Measurements from ENCODE around the gene CASP9. TPM values are rescaled to one million over a fixed set of nuclear protein-coding genes. Genes with fewer than 3 reads are reported as not detected.
"Not testable (repeated sequence)": the region's sequence is repeated elsewhere in the genome, so short reads cannot be mapped to it uniquely, and the experiment has no call there.

The CASP9 gene
- total RNA-seq, 2 donors from 2014 or later, result 11.4 to 14.8 TPM

DNA sequence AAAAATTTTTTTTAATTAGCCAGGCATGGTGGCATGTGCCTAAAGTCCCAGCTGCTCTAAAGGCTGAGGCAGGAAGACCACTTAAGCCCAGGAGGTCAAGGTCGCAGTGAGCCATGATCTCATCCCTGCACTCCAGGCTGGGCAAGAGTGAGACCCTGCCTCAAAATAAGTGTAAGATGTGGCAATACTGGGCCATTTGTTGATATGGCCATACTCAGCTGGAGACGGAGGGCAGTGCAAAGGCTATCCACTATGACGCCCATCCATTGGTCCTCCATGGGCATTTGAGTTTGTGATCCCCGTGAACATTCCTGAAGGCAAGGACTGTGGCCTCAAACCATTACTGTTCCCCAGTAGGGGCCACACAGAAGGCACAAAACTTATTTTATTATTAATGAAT, 1.5 kb downstream of the CASP9 start:
- ATAC-seq (no peak), DNase-seq (no peak)
- Mint-ChIP-seq H3K27ac (no peak overlapping the region), H3K27me3 (no peaks in the 10 kb centered on the region), H3K4me3 (no peak overlapping the region), H3K36me3 (ENCODE audit: low read depth) (peaks cover 2% of the 10 kb centered on the region), H3K4me1 (peaks cover 41% of the 10 kb centered on the region)
- H3K9me3 ChIP-seq (ENCODE audit: control insufficient read depth, low read length, poor library complexity, severe bottlenecking), result no peaks in the 10 kb centered on the region

DNA sequence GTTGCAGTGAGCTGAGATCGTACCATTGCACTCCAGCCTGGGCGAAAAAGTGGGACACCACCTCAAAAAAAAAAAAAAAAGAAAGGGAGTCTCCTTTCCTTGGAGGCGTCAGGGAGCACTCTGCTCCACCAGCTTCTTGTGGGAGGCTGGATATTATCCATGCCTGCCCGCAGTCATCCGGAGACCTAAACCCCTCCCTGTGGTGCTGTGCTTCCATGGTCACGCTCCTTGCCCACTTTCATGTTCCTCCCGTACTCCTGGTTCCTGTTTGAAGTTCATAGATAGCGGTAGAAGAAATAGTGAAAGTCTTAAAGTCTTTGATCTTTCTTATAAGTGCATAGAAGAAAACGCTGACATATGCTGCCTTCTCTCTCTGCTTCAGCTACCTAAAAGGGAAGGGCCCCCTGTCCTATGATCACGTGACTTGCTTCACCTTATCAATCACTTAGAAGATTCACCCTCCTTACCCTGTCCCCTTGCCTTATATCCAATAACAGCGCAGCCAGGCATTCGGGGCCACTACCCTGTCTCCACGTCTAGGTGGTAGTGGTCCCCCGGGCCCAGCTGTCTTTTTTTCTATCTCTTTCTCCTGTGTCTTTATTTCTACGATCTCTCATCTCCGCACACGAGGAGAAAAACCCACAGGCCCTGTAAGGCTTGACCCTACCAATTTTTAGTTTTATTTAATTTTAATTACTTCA, 2.7 kb downstream of the CASP9 start:
- not testable (repeated sequence) for DNase-seq; H3K9me3 ChIP-seq (ENCODE audit: control insufficient read depth, low read length, poor library complexity, severe bottlenecking); ATAC-seq; H3K36me3 Mint-ChIP-seq (ENCODE audit: low read depth); H3K27me3 Mint-ChIP-seq
- Mint-ChIP-seq H3K4me1 (peaks cover 37% of the 10 kb centered on the region), H3K4me3 (peak overlapping the region; percentile 53), H3K27ac (peak overlapping the region; percentile 24)

DNA sequence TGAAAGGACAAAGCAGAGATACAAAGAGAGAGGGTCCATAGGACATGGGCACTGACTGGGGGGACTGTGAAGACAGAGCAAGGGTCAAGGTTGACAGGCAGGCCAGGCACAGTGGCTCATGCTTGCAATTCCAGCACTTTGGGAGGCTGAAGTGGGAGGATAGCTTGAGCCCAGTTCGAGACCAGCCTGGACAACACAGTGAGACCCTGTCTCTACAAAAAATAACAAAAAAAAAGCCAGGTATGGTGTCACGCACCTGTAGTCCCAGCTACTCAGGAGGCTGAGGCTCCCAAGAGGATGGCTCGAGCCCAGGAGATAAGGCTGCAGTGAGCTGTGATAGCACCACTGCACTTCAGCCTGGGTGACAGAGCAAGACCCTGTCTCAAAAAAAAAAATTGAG, 4.4 kb downstream of the CASP9 start:
- no peaks in the 10 kb centered on the region for H3K9me3 ChIP-seq (ENCODE audit: control insufficient read depth, low read length, poor library complexity, severe bottlenecking)
- Mint-ChIP-seq H3K4me3 (peak overlapping the region; percentile 25), H3K27me3 (no peaks in the 10 kb centered on the region), H3K27ac (no peak overlapping the region), H3K4me1 (peaks cover 29% of the 10 kb centered on the region), H3K36me3 (ENCODE audit: low read depth) (peaks cover 6% of the 10 kb centered on the region)
- DNase-seq (no peak), ATAC-seq (no peak)

DNA sequence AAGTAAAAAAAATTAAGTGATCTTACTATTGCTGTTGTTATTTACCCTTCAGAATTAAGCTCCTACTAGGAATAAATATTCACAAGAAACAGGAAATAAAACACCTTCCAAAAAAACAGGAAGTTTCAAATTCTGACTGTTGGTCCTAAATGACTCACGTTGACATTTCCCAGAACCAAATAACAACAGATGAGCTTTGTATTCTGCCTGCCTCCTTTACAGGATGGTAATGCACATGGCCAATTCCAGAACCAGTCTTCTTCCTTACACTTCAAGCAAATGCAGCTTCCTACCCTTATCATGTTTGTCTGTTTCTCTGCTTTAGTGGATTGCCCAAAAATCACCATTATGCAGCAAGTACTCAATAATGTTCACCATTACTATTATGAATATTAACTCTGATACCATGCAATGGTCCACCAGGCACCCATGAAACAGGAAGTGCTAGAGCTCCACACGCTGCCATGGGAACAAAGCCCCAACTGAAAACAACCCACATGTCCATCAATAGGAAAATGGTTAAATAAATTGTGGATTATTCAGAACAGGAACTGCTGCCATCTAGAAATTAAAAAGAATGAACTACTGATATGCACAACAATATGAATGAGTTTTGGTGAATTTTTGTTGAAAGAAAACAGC, 8.9 kb downstream of the CASP9 start:
- no peak for DNase-seq
- ATAC-seq, result no peak
- H3K9me3 ChIP-seq (ENCODE audit: control insufficient read depth, low read length, poor library complexity, severe bottlenecking), result no peaks in the 10 kb centered on the region
- H3K27ac Mint-ChIP-seq, result peak overlapping the region; percentile 65
- no peaks in the 10 kb centered on the region for H3K27me3 Mint-ChIP-seq
- peaks cover 8% of the 10 kb centered on the region for H3K36me3 Mint-ChIP-seq (ENCODE audit: low read depth)
- peak overlapping the region; percentile 13 for H3K4me3 Mint-ChIP-seq
- peaks cover 26% of the 10 kb centered on the region for H3K4me1 Mint-ChIP-seq

DNA sequence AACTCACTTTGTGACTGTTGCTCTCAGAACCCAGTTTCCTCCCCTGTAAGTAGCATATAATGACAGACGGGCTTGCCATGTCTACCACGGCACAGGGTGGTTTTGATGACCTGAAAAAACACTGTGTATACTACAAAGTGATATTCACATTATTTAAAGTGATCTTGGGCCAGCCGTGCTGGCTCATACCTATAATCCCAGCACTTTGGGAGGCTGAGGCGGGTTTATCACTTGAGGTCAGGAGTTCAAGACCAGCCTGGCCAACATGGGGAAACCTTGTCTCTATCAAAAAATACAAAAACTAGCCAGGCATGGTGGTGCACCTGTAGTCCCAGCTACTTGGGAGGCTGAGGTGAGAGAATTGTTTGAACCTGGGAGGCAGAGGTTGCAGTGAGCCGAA, 9.5 kb downstream of the CASP9 start:
- not testable (repeated sequence) for H3K36me3 Mint-ChIP-seq (ENCODE audit: low read depth); ATAC-seq; H3K4me3 Mint-ChIP-seq; H3K9me3 ChIP-seq (ENCODE audit: control insufficient read depth, low read length, poor library complexity, severe bottlenecking); H3K27ac Mint-ChIP-seq; H3K27me3 Mint-ChIP-seq; DNase-seq
- peaks cover 26% of the 10 kb centered on the region for H3K4me1 Mint-ChIP-seq

DNA sequence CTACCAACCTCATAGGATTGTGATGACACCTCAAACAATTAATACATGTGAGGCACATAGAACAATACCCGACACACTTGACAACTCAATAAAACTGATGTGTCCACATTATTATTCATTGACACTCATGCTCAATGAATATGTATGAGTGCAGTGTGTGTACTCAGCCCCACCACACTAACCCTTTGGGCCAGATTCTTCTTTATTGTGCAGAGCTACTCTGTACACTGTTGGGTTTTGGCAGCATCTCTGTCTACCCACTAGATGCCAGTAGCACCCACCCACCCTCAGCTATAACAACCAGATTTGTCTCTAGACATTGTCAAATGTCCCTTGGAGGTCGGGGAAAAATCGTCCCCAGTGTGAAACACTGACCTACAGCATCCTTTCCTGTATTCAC, 10.1 kb downstream of the CASP9 start:
- Mint-ChIP-seq H3K4me3 (no peak overlapping the region), H3K27ac (no peak overlapping the region), H3K36me3 (ENCODE audit: low read depth) (peaks cover 6% of the 10 kb centered on the region), H3K4me1 (peaks cover 25% of the 10 kb centered on the region), H3K27me3 (no peaks in the 10 kb centered on the region)
- H3K9me3 ChIP-seq (ENCODE audit: control insufficient read depth, low read length, poor library complexity, severe bottlenecking), result no peaks in the 10 kb centered on the region
- DNase-seq, result no peak
- no peak for ATAC-seq

DNA sequence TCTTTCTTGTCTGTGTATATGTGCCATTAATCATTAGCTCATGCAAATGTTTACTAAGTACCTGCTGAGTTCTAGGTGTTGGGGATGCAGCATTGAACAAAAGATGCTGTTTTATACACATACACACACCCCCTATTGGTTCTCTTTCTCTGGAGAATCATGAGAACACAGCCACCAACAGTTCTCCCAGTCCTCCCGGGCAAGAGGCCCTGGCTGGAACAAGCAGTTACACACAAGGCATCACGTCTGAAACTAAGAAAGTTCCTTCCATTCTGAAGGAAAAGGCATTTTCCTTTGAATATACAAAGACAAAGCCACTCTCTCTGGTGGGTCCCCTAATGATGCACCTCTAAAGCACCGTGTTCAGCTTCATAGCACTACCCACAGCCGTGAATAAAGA, 10.8 kb downstream of the CASP9 start:
- Mint-ChIP-seq H3K27me3 (no peaks in the 10 kb centered on the region), H3K27ac (no peak overlapping the region), H3K4me1 (peaks cover 25% of the 10 kb centered on the region), H3K4me3 (no peak overlapping the region), H3K36me3 (ENCODE audit: low read depth) (peaks cover 6% of the 10 kb centered on the region)
- DNase-seq (no peak), ATAC-seq (no peak)
- no peaks in the 10 kb centered on the region for H3K9me3 ChIP-seq (ENCODE audit: control insufficient read depth, low read length, poor library complexity, severe bottlenecking)

DNA sequence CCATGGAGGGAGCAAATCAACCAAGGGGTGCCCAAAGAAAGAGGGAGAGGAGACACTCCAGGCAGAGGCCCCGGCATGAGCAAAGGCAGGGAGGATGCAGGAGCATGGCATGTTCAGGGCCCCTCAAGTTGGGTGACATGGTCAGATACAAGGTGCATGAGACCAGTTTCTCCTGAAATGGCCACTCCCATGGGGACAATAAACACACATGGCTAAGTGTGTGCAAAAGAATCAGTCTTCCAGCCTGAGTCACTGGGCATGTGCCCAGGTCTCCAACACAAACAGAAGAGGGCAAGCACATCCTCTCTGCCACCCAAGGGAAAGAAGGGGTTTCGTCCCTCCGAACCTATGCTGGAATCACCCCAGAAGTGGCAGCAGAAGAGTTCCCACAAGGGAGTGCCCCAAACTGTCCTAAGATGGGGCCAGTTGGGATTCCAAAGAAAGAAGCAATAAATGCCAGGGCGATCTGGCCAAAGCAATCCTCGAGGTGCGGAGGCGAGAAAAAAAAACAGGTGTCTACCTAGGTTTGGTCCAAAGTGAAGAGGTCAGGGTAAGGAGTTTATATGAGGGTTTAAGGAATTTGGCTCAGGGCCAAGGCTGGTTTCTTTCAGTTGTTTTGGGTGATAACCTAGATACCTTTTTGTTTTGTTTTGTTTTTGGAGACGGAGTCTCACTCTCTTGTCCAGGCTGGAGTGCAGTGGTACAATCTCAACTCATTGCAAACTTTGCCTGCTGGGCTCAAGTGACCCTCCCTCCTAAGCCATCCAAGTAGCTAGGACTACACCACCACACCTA, 13.2 kb downstream of the CASP9 start:
- no peaks in the 10 kb centered on the region for H3K9me3 ChIP-seq (ENCODE audit: control insufficient read depth, low read length, poor library complexity, severe bottlenecking)
- Mint-ChIP-seq H3K4me3 (no peak overlapping the region), H3K27me3 (no peaks in the 10 kb centered on the region), H3K36me3 (ENCODE audit: low read depth) (peaks cover 3% of the 10 kb centered on the region), H3K4me1 (peaks cover 21% of the 10 kb centered on the region), H3K27ac (no peak overlapping the region)
- DNase-seq (no peak), ATAC-seq (no peak)

DNA sequence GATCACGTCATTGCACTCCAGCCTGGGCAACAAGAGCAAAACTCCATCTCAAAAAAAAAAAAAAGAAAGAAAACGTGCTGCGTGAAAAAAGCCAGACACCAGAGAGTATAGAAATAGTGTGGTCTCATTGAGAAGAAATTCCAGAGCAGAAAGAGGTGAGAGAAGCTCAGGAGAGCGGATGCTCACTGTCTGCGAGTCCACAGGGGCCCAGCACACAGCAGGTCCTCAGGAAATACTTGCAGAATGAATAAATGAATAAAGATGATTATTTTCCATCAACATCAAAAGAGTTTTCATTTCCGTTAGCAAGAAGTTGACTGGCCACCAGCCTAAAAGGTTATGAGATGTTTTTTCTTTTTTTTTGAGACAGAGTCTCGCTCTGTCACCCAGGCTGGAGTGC, 14.4 kb downstream of the CASP9 start:
- no peak for DNase-seq
- Mint-ChIP-seq H3K4me1 (peaks cover 16% of the 10 kb centered on the region), H3K27ac (no peak overlapping the region), H3K36me3 (ENCODE audit: low read depth) (peaks cover 6% of the 10 kb centered on the region), H3K27me3 (no peaks in the 10 kb centered on the region), H3K4me3 (no peak overlapping the region)
- ATAC-seq, result no peak
- no peaks in the 10 kb centered on the region for H3K9me3 ChIP-seq (ENCODE audit: control insufficient read depth, low read length, poor library complexity, severe bottlenecking)

DNA sequence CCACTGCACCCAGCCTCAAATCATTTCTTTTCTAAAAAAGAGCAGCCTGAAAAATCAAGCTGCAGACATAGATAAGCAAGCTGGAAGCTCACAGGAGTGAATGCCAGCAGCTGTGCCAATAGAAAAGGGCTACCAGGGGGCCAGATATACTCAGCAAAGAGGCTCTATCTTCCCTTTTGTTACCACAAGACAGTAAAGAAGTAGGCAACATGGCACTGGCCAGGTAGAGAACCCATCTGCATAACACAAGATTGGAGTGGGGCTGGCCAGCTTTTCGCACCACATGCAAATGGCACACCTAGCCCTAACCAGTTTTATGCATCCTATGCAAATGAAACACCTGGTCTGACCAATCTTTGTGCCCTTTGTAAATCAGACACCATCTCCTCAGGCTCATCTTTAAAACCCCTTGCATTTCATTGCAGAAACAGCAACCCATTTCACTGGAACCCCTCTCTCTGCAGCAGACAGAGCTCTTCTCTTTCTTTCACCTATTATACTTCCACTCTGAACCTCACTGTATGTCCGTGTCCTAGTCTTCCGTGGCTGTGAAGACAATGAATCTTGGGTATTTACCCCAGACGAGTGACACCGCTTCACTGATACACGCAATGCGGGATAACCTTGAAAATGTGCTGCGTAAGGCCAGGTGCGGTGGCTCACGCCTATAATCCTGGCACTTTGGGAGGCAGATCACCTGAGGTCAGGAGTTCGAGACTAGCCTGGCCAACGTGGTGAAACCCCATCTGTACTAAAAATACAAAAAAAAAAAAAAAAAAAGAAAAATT, 15.1 kb downstream of the CASP9 start:
- Mint-ChIP-seq H3K27ac (no peak overlapping the region), H3K4me1 (peaks cover 11% of the 10 kb centered on the region), H3K27me3 (no peaks in the 10 kb centered on the region), H3K36me3 (ENCODE audit: low read depth) (peaks cover 6% of the 10 kb centered on the region), H3K4me3 (no peak overlapping the region)
- ATAC-seq, result no peak
- H3K9me3 ChIP-seq (ENCODE audit: control insufficient read depth, low read length, poor library complexity, severe bottlenecking), result no peaks in the 10 kb centered on the region
- DNase-seq, result no peak

DNA sequence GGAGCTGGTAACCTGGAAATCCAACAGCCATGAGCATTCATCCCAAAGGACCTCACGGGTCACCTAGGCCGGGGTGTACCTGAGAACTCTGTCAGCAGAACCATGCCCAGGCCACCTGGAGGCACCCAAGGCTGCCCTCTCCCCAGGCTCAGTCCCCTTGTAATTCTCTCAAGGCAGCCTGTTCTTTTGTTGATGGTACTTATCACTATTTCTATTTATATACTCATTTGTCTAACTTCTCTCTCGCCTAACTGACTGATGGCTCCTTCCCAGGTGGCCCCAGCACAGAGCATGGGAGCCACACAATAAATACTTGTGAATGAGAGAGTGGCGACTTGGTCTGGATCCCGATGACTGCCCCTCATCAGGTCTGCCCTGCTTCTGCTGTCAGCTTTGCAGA, 16.7 kb downstream of the CASP9 start:
- no peaks in the 10 kb centered on the region for H3K27me3 Mint-ChIP-seq
- no peak overlapping the region for H3K4me3 Mint-ChIP-seq
- H3K4me1 Mint-ChIP-seq, result peaks cover 10% of the 10 kb centered on the region
- no peak for ATAC-seq
- H3K9me3 ChIP-seq (ENCODE audit: control insufficient read depth, low read length, poor library complexity, severe bottlenecking), result no peaks in the 10 kb centered on the region
- peaks cover 6% of the 10 kb centered on the region for H3K36me3 Mint-ChIP-seq (ENCODE audit: low read depth)
- H3K27ac Mint-ChIP-seq, result no peak overlapping the region
- no peak for DNase-seq

DNA sequence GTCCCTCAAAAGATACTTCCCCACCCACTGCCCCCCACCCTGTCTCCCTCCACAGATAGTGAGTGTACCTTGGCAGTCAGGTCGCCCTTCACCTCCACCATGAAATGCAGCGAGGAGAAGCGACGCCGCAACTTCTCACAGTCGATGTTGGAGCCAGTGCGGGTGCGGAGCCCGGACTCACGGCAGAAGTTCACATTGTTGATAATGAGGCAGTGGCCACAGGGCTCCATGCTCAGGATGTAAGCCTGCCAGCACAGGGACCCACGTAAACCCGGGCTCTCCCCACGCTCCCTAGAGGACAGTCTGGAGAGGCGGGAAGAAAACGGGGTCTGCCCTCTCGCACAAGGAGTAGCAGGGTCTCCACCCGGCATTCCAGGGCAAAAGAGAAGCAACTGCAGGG, 17.2 kb downstream of the CASP9 start:
- H3K4me3 Mint-ChIP-seq, result no peak overlapping the region
- no peaks in the 10 kb centered on the region for H3K27me3 Mint-ChIP-seq
- H3K36me3 Mint-ChIP-seq (ENCODE audit: low read depth), result peaks cover 6% of the 10 kb centered on the region
- no peaks in the 10 kb centered on the region for H3K9me3 ChIP-seq (ENCODE audit: control insufficient read depth, low read length, poor library complexity, severe bottlenecking)
- H3K4me1 Mint-ChIP-seq, result peaks cover 10% of the 10 kb centered on the region
- DNase-seq (no peak), ATAC-seq (no peak)
- H3K27ac Mint-ChIP-seq, result no peak overlapping the region

DNA sequence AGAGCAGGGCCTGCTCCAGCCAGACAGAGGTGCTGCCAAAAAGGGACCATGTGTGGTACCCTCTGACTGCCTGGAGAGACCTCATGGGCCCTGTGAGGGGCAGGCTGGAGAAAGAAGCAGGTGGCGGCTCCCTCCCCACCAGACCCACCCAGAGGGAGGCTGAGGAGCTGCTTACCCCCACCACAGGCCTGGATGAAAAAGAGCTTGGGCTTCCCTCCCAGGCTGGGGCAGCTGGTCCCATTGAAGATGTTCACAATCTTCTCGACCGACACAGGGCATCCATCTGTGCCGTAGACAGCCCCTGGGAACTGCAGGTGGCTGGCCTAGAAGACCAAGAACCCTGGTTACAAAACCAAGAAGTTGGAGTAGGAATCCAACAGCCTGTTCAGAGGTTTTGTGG, 19.6 kb downstream of the CASP9 start:
- H3K9me3 ChIP-seq (ENCODE audit: control insufficient read depth, low read length, poor library complexity, severe bottlenecking), result no peaks in the 10 kb centered on the region
- Mint-ChIP-seq H3K36me3 (ENCODE audit: low read depth) (peaks cover 3% of the 10 kb centered on the region), H3K4me3 (no peak overlapping the region), H3K27ac (no peak overlapping the region), H3K4me1 (peaks cover 3% of the 10 kb centered on the region), H3K27me3 (no peaks in the 10 kb centered on the region)
- DNase-seq, result no peak
- ATAC-seq, result no peak

All from T-helper 17 cell (primary cell).